ENCODE measurements around the gene IL2RA.
"Not testable (repeated sequence)": the region's sequence is repeated elsewhere in the genome, so short reads cannot be mapped to it uniquely, and the experiment has no call there.

Gene IL2RA

DNA sequence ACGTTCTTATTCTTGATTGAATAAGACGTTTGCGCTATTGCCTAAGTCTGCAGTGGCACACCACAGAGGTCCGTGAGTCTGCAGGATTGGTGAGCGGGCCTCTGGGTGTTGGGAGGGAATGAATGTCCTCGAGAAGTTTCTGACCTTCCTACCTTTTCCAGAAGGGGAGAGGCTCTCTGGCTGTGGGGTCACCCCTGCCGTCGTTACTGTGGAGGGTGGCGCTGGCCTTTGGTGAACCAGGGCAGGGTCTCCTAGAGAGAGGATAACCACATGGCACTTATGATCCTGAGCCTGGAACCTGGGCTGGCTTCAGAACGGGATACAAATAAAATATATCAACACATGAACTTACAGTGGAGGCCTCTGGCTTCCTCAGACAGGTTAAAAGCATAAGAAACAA, 98.6 kb downstream of the IL2RA start:
- no peak overlapping the region for H3K4me3 ChIP-seq (ENCODE audit: low read length)
- no peak for DNase-seq (ENCODE audit: low read depth)
- TF ChIP-seq, protein P1, sequence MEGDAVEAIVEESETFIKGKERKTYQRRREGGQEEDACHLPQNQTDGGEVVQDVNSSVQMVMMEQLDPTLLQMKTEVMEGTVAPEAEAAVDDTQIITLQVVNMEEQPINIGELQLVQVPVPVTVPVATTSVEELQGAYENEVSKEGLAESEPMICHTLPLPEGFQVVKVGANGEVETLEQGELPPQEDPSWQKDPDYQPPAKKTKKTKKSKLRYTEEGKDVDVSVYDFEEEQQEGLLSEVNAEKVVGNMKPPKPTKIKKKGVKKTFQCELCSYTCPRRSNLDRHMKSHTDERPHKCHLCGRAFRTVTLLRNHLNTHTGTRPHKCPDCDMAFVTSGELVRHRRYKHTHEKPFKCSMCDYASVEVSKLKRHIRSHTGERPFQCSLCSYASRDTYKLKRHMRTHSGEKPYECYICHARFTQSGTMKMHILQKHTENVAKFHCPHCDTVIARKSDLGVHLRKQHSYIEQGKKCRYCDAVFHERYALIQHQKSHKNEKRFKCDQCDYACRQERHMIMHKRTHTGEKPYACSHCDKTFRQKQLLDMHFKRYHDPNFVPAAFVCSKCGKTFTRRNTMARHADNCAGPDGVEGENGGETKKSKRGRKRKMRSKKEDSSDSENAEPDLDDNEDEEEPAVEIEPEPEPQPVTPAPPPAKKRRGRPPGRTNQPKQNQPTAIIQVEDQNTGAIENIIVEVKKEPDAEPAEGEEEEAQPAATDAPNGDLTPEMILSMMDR (conservative IDR thresholded peaks at IDR 0.05; ENCODE audit: low read length) = no peak

DNA sequence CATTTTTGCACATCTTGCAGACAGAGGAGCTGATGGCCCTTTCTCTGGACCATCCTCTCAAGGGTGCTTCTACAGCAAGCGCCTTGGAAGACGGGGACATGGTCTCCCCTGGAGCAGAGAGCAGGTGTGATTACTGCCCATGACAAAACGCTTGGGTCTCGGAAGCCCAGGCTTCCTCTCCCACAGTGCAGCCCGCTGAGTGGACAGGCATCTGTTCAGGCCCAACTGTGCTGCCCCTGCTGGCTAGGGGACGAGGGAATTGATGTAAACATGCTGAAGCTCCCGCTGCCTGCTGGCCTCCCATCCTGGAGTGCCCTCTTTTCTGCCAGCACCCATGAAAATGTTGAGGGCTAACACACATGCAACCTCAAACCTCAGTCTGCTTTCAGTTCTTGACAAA, 99.1 kb downstream of the IL2RA start:
- no peak overlapping the region for H3K4me3 ChIP-seq (ENCODE audit: low read length)
- DNase-seq (ENCODE audit: low read depth) = no peak
- TF ChIP-seq, protein P1 (conservative IDR thresholded peaks at IDR 0.05; ENCODE audit: low read length) = no peak

- not testable (repeated sequence) for H3K4me3 ChIP-seq (ENCODE audit: low read length); DNase-seq (ENCODE audit: low read depth)
Measured at GRCh38 chr10:5962358-5962940, 99.7 kb downstream of the IL2RA start.

DNA sequence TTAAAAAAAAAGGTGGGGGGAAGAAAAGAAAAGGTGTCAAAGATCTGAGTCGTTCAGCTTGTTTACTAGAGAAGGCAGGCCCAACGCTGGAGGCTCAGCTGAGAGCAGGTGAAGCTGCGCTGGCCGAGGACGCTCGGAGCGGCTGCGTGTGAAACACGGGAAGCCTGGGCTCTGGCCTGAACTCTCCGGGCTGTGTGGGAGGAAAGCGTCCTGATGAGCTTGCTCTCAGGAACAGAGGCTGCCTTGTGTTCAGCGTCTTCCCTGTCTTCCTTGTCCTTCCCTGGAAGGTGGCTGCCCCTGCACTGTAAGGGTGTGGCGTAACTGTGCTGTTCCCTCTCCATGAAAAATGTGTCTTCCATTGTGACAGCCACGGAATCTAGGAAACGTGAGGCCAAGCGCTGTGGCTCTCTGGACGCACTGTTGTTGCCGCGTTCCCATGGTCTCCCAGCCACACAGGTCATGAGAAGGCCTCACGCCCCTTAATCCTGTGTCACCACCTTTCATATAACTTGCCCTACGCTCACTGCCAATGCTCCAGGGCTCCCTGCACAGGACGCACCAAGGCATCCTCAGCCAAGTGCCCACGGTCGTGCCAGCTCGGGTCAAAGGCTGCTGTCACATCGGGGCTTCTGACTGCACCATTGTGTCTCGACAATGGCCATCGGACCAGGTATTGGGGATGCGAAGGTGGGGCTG, 100.6 kb downstream of the IL2RA start:
- no peak overlapping the region for H3K4me3 ChIP-seq (ENCODE audit: low read length)
- TF ChIP-seq, protein P1 (conservative IDR thresholded peaks at IDR 0.05; ENCODE audit: low read length) = no peak
- no peak for DNase-seq (ENCODE audit: low read depth)

DNA sequence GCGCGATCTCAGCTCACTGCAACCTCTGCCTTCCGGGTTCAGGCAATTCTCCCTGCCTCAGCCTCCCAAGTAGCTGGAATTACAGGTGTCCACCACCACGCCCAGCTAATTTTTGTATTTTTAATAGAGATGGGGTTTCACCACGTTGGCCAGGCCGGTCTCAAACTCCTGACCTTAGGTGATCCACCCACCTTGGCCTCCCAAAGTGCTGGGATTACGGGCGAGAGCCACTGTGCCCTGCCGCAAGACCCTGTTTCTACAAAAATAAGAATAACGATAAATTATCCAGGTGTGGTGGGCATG, 101.2 kb downstream of the IL2RA start:
- not testable (repeated sequence) for H3K4me3 ChIP-seq (ENCODE audit: low read length); DNase-seq (ENCODE audit: low read depth)
